ENCODE measurements around the gene NLRP12.

Gene NLRP12

DNA sequence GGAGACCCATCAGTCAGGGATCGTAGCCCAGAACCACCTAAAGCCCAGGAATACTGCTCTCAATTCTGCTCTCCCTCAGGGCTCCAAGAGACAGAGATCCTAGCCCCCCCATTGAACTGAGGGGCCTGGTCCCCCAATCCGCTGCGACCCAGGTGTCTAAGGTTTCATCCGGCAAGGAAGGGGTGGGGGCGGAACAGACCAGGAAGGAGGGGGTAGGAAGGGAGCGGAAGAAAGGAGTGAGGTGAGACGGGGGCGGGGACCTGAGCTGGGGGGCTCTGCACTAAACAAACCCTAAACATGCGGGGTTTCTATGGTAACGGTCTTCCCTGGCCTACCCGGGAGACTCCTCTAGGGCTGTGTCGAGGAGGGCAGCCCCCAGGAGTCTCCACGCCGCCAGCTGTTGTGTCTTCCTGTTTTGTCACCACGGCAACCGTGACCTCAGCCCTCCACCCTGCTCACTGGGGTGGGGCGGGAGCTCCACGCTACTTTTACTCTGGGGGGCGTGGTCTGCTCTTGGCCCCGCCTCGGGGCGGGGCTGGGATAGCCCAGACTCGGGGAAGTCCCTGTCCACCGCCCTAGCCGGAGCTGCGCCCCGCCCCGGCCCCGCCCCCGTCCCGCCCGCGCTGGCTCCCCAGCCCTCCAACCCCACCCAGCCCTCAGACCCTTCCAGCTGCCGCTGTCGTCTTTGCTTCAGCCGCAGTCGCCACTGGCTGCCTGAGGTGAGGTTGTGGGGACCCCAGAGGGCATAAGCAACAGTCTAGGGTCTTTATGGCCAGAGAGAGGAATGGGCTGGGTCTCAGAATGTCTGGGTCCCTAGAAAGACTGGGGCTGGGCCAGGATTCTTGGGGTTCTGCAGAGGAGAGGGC, 43.3 kb upstream of the NLRP12 start, which contains the start of gene MYADM (continued):
- TF ChIP-seq, protein P1, sequence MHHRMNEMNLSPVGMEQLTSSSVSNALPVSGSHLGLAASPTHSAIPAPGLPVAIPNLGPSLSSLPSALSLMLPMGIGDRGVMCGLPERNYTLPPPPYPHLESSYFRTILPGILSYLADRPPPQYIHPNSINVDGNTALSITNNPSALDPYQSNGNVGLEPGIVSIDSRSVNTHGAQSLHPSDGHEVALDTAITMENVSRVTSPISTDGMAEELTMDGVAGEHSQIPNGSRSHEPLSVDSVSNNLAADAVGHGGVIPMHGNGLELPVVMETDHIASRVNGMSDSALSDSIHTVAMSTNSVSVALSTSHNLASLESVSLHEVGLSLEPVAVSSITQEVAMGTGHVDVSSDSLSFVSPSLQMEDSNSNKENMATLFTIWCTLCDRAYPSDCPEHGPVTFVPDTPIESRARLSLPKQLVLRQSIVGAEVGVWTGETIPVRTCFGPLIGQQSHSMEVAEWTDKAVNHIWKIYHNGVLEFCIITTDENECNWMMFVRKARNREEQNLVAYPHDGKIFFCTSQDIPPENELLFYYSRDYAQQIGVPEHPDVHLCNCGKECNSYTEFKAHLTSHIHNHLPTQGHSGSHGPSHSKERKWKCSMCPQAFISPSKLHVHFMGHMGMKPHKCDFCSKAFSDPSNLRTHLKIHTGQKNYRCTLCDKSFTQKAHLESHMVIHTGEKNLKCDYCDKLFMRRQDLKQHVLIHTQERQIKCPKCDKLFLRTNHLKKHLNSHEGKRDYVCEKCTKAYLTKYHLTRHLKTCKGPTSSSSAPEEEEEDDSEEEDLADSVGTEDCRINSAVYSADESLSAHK (tag by site-specific recombination; IDR thresholded peaks at IDR 0.05) = peak; percentile 23; the same call in 1 of the 2 replicates
- TF ChIP-seq REPIN1 (tag by site-specific recombination; IDR thresholded peaks at IDR 0.05; ENCODE audit: low read depth) = no peak
- peak; percentile 20; the same call in 1 of the 2 replicates for TF ChIP-seq BCL11A (tag by site-specific recombination; IDR thresholded peaks at IDR 0.05; ENCODE audit: low read depth)
- no peak for TF ChIP-seq ZNF175 (tag by site-specific recombination; IDR thresholded peaks at IDR 0.05)
- peak; percentile 52; the same call in 1 of the 2 replicates for TF ChIP-seq ZNF76 (tag by site-specific recombination; IDR thresholded peaks at IDR 0.05; ENCODE audit: borderline replicate concordance, low read depth)
- TF ChIP-seq ZNF423 (tag by site-specific recombination; IDR thresholded peaks at IDR 0.05) = no peak
- peak; percentile 82 for TF ChIP-seq GLIS2 (tag by site-specific recombination; IDR thresholded peaks at IDR 0.05)
- TF ChIP-seq ZNF341 (tag by site-specific recombination; IDR thresholded peaks at IDR 0.05; ENCODE audit: low read depth) = peak; percentile 39; the same call in 1 of the 2 replicates
- TF ChIP-seq, protein P2, sequence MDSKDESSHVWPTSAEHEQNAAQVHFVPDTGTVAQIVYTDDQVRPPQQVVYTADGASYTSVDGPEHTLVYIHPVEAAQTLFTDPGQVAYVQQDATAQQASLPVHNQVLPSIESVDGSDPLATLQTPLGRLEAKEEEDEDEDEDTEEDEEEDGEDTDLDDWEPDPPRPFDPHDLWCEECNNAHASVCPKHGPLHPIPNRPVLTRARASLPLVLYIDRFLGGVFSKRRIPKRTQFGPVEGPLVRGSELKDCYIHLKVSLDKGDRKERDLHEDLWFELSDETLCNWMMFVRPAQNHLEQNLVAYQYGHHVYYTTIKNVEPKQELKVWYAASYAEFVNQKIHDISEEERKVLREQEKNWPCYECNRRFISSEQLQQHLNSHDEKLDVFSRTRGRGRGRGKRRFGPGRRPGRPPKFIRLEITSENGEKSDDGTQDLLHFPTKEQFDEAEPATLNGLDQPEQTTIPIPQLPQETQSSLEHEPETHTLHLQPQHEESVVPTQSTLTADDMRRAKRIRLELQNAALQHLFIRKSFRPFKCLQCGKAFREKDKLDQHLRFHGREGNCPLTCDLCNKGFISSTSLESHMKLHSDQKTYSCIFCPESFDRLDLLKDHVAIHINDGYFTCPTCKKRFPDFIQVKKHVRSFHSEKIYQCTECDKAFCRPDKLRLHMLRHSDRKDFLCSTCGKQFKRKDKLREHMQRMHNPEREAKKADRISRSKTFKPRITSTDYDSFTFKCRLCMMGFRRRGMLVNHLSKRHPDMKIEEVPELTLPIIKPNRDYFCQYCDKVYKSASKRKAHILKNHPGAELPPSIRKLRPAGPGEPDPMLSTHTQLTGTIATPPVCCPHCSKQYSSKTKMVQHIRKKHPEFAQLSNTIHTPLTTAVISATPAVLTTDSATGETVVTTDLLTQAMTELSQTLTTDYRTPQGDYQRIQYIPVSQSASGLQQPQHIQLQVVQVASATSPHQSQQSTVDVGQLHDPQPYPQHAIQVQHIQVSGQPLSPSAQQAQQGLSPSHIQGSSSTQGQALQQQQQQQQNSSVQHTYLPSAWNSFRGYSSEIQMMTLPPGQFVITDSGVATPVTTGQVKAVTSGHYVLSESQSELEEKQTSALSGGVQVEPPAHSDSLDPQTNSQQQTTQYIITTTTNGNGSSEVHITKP (tag by site-specific recombination; IDR thresholded peaks at IDR 0.05) = peak; percentile 97
- peak; percentile 89 for TF ChIP-seq SP3 (tag by site-specific recombination; IDR thresholded peaks at IDR 0.05)
- peak; percentile 76 for TF ChIP-seq IKZF3 (tag by site-specific recombination; IDR thresholded peaks at IDR 0.05)
- TF ChIP-seq BCL11B (tag by site-specific recombination; IDR thresholded peaks at IDR 0.05; ENCODE audit: low read depth) = no peak
- TF ChIP-seq ZNF600 (tag by site-specific recombination; IDR thresholded peaks at IDR 0.05) = no peak
- TF ChIP-seq ZNF10 (tag by site-specific recombination; IDR thresholded peaks at IDR 0.05) = no peak
- TF ChIP-seq, protein P3, sequence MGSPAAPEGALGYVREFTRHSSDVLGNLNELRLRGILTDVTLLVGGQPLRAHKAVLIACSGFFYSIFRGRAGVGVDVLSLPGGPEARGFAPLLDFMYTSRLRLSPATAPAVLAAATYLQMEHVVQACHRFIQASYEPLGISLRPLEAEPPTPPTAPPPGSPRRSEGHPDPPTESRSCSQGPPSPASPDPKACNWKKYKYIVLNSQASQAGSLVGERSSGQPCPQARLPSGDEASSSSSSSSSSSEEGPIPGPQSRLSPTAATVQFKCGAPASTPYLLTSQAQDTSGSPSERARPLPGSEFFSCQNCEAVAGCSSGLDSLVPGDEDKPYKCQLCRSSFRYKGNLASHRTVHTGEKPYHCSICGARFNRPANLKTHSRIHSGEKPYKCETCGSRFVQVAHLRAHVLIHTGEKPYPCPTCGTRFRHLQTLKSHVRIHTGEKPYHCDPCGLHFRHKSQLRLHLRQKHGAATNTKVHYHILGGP (tag by site-specific recombination; IDR thresholded peaks at IDR 0.05) = no peak
- no peak for TF ChIP-seq MEIS1 (CRISPR knock-in tag; IDR thresholded peaks at IDR 0.05; ENCODE audit: borderline replicate concordance)
- TF ChIP-seq KLF16 (tag by site-specific recombination; IDR thresholded peaks at IDR 0.05) = peak; percentile 24; the same call in 1 of the 2 replicates
- peak; percentile 84 for TF ChIP-seq KLF8 (tag by site-specific recombination; IDR thresholded peaks at IDR 0.05)
- no peak for TF ChIP-seq ZNF16 (tag by site-specific recombination; IDR thresholded peaks at IDR 0.05; ENCODE audit: low read depth)
- peak; percentile 66; the same call in 1 of the 2 replicates for TF ChIP-seq KLF9 (tag by site-specific recombination; IDR thresholded peaks at IDR 0.05; ENCODE audit: low read depth)
- TF ChIP-seq ZNF629 (tag by site-specific recombination; IDR thresholded peaks at IDR 0.05) = peak; percentile 47; the same call in 1 of the 2 replicates
- TF ChIP-seq ZBTB48 (tag by site-specific recombination; IDR thresholded peaks at IDR 0.05) = peak; percentile 54; the same call in 1 of the 2 replicates
- TF ChIP-seq, protein P4, sequence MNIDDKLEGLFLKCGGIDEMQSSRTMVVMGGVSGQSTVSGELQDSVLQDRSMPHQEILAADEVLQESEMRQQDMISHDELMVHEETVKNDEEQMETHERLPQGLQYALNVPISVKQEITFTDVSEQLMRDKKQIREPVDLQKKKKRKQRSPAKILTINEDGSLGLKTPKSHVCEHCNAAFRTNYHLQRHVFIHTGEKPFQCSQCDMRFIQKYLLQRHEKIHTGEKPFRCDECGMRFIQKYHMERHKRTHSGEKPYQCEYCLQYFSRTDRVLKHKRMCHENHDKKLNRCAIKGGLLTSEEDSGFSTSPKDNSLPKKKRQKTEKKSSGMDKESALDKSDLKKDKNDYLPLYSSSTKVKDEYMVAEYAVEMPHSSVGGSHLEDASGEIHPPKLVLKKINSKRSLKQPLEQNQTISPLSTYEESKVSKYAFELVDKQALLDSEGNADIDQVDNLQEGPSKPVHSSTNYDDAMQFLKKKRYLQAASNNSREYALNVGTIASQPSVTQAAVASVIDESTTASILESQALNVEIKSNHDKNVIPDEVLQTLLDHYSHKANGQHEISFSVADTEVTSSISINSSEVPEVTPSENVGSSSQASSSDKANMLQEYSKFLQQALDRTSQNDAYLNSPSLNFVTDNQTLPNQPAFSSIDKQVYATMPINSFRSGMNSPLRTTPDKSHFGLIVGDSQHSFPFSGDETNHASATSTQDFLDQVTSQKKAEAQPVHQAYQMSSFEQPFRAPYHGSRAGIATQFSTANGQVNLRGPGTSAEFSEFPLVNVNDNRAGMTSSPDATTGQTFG (tag by site-specific recombination; IDR thresholded peaks at IDR 0.05; ENCODE audit: borderline replicate concordance) = no peak
- TF ChIP-seq, protein P5, sequence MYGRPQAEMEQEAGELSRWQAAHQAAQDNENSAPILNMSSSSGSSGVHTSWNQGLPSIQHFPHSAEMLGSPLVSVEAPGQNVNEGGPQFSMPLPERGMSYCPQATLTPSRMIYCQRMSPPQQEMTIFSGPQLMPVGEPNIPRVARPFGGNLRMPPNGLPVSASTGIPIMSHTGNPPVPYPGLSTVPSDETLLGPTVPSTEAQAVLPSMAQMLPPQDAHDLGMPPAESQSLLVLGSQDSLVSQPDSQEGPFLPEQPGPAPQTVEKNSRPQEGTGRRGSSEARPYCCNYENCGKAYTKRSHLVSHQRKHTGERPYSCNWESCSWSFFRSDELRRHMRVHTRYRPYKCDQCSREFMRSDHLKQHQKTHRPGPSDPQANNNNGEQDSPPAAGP (tag by site-specific recombination; IDR thresholded peaks at IDR 0.05) = peak; percentile 13; the same call in 1 of the 2 replicates
- TF ChIP-seq, protein P6, sequence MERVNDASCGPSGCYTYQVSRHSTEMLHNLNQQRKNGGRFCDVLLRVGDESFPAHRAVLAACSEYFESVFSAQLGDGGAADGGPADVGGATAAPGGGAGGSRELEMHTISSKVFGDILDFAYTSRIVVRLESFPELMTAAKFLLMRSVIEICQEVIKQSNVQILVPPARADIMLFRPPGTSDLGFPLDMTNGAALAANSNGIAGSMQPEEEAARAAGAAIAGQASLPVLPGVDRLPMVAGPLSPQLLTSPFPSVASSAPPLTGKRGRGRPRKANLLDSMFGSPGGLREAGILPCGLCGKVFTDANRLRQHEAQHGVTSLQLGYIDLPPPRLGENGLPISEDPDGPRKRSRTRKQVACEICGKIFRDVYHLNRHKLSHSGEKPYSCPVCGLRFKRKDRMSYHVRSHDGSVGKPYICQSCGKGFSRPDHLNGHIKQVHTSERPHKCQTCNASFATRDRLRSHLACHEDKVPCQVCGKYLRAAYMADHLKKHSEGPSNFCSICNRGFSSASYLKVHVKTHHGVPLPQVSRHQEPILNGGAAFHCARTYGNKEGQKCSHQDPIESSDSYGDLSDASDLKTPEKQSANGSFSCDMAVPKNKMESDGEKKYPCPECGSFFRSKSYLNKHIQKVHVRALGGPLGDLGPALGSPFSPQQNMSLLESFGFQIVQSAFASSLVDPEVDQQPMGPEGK (tag by site-specific recombination; IDR thresholded peaks at IDR 0.05) = peak; percentile 83
